ENCODE data around the gene ACTRT3. TPM values are rescaled to one million over a fixed set of nuclear protein-coding genes. Genes with fewer than 3 reads are reported as not detected.

The ACTRT3 gene
- total RNA-seq, 4 donors from 2014 or later: 2.0 to 3.3 (median 3.0) TPM

DNA sequence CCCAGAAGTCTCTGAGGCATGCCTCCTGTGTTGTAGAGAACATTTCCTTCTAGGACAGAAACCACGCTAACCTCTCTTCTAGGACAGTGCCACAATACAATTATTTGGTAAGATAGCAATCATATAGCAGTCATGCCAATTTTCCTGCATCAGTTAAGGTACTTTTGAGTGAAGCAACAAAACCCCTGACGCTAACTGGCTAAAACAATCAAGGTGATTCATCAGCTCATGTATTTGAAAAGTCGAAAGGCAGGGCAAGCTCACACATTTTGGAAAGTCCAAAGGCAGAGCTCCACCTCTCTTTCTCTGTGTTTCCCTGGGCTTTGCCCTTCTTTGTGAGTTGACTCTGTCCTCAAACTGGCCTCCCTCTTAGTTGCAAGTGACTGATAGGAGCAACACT, 14.7 kb downstream of the ACTRT3 start:
- no peak for DNase-seq
- no peak overlapping the region for H3K27ac ChIP-seq
- H3K4me1 ChIP-seq: no peaks in the 10 kb centered on the region
- no peaks in the 10 kb centered on the region for H3K9me3 ChIP-seq
- no peaks in the 10 kb centered on the region for H3K36me3 ChIP-seq
- H3K27me3 ChIP-seq: peaks cover 6% of the 10 kb centered on the region
- H3K4me3 ChIP-seq (replicated peaks in 1 of 3): no peak overlapping the region
- intact Hi-C loops (cut with DNase I): no loop called here
- TF ChIP-seq CTCF (IDR thresholded peaks at IDR 0.05): no peak
- 93 to 97% methylated on average over 3 of the region's 3 CpGs for WGBS, 2 donors

DNA sequence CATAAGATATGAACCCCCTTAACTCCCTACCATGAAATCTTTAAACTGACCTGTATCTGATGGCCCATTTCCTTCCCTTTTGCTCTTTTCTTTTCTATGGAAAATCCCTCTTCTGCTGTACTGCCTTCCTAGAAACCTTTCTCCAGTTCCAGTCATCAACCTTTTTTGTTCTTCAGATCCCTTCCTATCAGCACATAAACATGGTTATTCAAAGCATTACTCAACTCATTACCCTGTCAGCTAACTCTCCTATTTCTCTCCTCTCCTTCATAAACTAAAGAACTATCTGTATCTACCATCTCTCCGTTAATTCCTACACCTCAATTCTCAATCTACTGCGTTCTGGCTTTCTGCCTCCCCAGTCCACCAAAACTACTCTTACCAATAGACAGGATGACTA, 17.5 kb downstream of the ACTRT3 start:
- TF ChIP-seq POLR2A (IDR thresholded peaks at IDR 0.05): no peak
- TF ChIP-seq CTCF (IDR thresholded peaks at IDR 0.05): no peak
- H3K4me3 ChIP-seq (replicated peaks in 1 of 3): no peak overlapping the region

DNA sequence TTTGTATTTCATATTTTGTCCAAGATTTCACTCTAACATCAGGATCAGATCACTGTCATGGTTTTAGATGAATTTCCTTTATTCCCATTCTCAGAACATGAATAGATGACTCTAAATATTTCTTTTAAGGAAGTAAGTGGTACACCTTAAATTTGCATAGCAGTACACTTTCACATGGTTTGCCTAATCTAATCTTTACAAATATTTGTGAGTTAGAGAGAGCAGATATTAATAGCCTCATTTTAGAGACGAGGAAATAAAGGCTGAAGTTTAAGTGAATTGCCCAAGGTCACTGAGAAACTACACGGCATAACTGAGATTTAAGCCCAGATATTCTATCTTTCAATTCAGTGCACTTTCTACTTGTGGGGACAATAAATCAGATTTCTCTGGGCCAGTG, 18.7 kb downstream of the ACTRT3 start:
- 78 to 84% methylated on average over 2 of the region's 2 CpGs for WGBS, 2 donors
- H3K27me3 ChIP-seq: peaks cover 6% of the 10 kb centered on the region
- no peak for DNase-seq
- no peaks in the 10 kb centered on the region for H3K4me1 ChIP-seq
- TF ChIP-seq CTCF (IDR thresholded peaks at IDR 0.05) (no peak), POLR2A (IDR thresholded peaks at IDR 0.05) (no peak)
- H3K36me3 ChIP-seq: no peaks in the 10 kb centered on the region
- intact Hi-C loops (cut with DNase I): no loop called here
- no peaks in the 10 kb centered on the region for H3K9me3 ChIP-seq
- H3K4me3 ChIP-seq (replicated peaks in 1 of 3): no peak overlapping the region
- H3K27ac ChIP-seq: no peak overlapping the region

More for the DNA sequence above, 17.5 kb downstream of the ACTRT3 start:
- Histone ChIP-seq H3K27ac (no peak overlapping the region), H3K27me3 (peaks cover 6% of the 10 kb centered on the region), H3K9me3 (no peaks in the 10 kb centered on the region), H3K36me3 (no peaks in the 10 kb centered on the region), H3K4me1 (no peaks in the 10 kb centered on the region)
- DNase-seq: no peak
- WGBS, 2 donors: 84 to 90% methylated on average over 2 of the region's 2 CpGs
- intact Hi-C loops (cut with DNase I): no loop called here

GRCh38 chr3:169748670-169749069, 20.7 kb downstream of the ACTRT3 start:
- intact Hi-C loops (cut with DNase I): loop anchor here (10.0 kb wide), 1 partner anchor 74 kb away; no protein-coding TSS in a partner anchor
- no peaks in the 10 kb centered on the region for H3K9me3 ChIP-seq
- WGBS, 2 donors: 84 to 85% methylated on average over 3 of the region's 3 CpGs

DNA sequence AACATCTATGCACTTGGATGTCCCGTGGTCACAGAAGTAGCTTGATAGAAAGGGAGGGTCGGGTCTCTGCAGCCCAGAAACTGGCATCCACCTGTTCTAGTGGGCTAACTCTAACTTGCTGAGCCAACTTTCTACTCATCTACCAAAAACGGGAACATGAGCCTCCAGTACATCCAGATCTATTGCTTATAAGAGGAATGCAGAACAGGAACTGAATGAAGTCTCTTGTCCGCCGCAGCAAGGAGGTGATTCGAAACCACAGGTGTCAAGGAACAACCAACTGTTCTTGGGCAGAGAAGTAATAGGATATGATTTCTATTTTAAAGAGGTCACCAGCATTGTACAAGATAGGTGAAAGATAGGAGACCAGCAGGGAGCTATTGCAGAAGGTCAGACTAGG, 22.4 kb downstream of the ACTRT3 start:
- no peak for DNase-seq
- intact Hi-C loops (cut with DNase I): loop anchor here (10.0 kb wide), 1 partner anchor 72 kb away; no protein-coding TSS in a partner anchor
- no peak overlapping the region for H3K4me3 ChIP-seq (replicated peaks in 1 of 3)
- no peaks in the 10 kb centered on the region for H3K36me3 ChIP-seq
- H3K27ac ChIP-seq: no peak overlapping the region
- H3K27me3 ChIP-seq: peaks cover 6% of the 10 kb centered on the region
- H3K4me1 ChIP-seq: no peaks in the 10 kb centered on the region
- 74 to 75% methylated on average over 6 of the region's 6 CpGs for WGBS, 2 donors
- no peak for TF ChIP-seq CTCF (IDR thresholded peaks at IDR 0.05)
- H3K9me3 ChIP-seq: no peaks in the 10 kb centered on the region

More at GRCh38 chr3:169748670-169749069, 20.7 kb downstream of the ACTRT3 start:
- Histone ChIP-seq H3K4me1 (no peaks in the 10 kb centered on the region), H3K27ac (no peak overlapping the region), H3K4me3 (replicated peaks in 1 of 3) (no peak overlapping the region), H3K36me3 (no peaks in the 10 kb centered on the region), H3K27me3 (peaks cover 6% of the 10 kb centered on the region)
- DNase-seq: no peak
- no peak for TF ChIP-seq CTCF (IDR thresholded peaks at IDR 0.05)
- TF ChIP-seq POLR2A (IDR thresholded peaks at IDR 0.05): no peak

Data from thyroid gland (tissue), 4 donors.